Fibroblast of lung (primary cell): ENCODE measurements around the gene TGIF2. TPM values are rescaled to one million over a fixed set of nuclear protein-coding genes. Genes with fewer than 3 reads are reported as not detected.
"Not testable (repeated sequence)": the region's sequence is repeated elsewhere in the genome, so short reads cannot be mapped to it uniquely, and the experiment has no call there.

Experiments
- DNase-seq, 2 donors: peaks; one replicate each; pipeline versions ENCODE4 v3.0.0 to v3.0.0-alpha.2; 2010; ENCODE audit warnings: low read depth in 2 of 2
- H2AFZ ChIP-seq: 2 replicates; pipeline ENCODE4 v1.5.1; 2012; ENCODE audit warnings: low read length, control low read depth, inconsistent platforms
- H3K27ac ChIP-seq: 2 replicates; pipeline ENCODE4 v1.5.1; 2011; ENCODE audit warnings: low read length, control low read depth; ENCODE audit not compliant: insufficient read depth
- H3K27me3 ChIP-seq: 2 replicates; pipeline ENCODE4 v1.5.1; 2011; ENCODE audit warnings: mild to moderate bottlenecking, low read length; ENCODE audit not compliant: control insufficient read depth, insufficient read depth
- H3K36me3 ChIP-seq: 2 replicates; pipeline ENCODE4 v1.5.1; 2011; ENCODE audit warnings: low read length; ENCODE audit not compliant: control insufficient read depth, insufficient read depth
- H3K4me1 ChIP-seq: 2 replicates; pipeline ENCODE4 v1.5.1; 2011; ENCODE audit warnings: low read length; ENCODE audit not compliant: control insufficient read depth, insufficient read depth; ENCODE audit errors: extremely low read depth
- H3K4me2 ChIP-seq: 2 replicates; pipeline ENCODE4 v1.5.1; 2011; ENCODE audit warnings: low read length, control low read depth; ENCODE audit not compliant: insufficient read depth; ENCODE audit errors: extremely low read depth
- H3K4me3 ChIP-seq, 4 experiments: fragments of 200-600 bp in 1 of 4; sonication (generic) in 1 of 4; replicated peaks in 1 of 4; 2 replicates each; pipeline ENCODE4 v1.5.1; 2011 to 2016; ENCODE audit warnings: low read length in 4 of 4, low read depth in 3 of 4, mild to moderate bottlenecking in 3 of 4, control low read depth in 2 of 4, inconsistent platforms in 1 of 4, mixed read lengths in 1 of 4; ENCODE audit not compliant: insufficient read depth in 1 of 4; ENCODE audit errors: control extremely low read depth in 1 of 4
- H3K79me2 ChIP-seq: 2 replicates; pipeline ENCODE4 v1.5.1; 2012; ENCODE audit warnings: mild to moderate bottlenecking, low read length, inconsistent platforms; ENCODE audit not compliant: control insufficient read depth, insufficient read depth
- H3K9ac ChIP-seq: 2 replicates; pipeline ENCODE4 v1.5.1; 2011; ENCODE audit warnings: mild to moderate bottlenecking, low read length, control low read depth; ENCODE audit not compliant: insufficient read depth
- H3K9me3 ChIP-seq: 2 replicates; pipeline ENCODE4 v1.5.1; 2012; ENCODE audit warnings: low read depth, low read length; ENCODE audit not compliant: control insufficient read depth, insufficient read depth
- H4K20me1 ChIP-seq: 2 replicates; pipeline ENCODE4 v1.5.1; 2011; ENCODE audit warnings: low read length; ENCODE audit not compliant: control insufficient read depth, insufficient read depth; ENCODE audit errors: extremely low read depth
- EZH2 ChIP-seq: IDR thresholded peaks from 2 replicates; pipeline ENCODE4 v1.5.1; 2012; ENCODE audit warnings: low read length, control low read depth, mild to moderate bottlenecking; ENCODE audit errors: missing control alignments
- polyA plus RNA-seq, 2 donors: library from polyadenylated mRNA; depleted of rRNA in 1 of 2; stranded (reverse) in 1 of 2; unstranded in 1 of 2; fragments of >200 nt; gene quantifications; 2 replicates each; pipeline ENCODE4 v1.2.1, GENCODE V29; 2011 to 2012; ENCODE audit warnings: missing spikeins in 1 of 2
- total RNA-seq: library from RNA; depleted of rRNA; stranded (reverse); fragments of >200 nt; gene quantifications from 2 replicates; pipeline ENCODE4 v1.2.1, GENCODE V29; 2014
- TF ChIP-seq, protein P1 (sequence below), 2 donors: IDR thresholded peaks in 1 of 2; conservative IDR thresholded peaks in 1 of 2; 1 replicate in 1 of 2; 2 replicates in 1 of 2; pipeline ENCODE4 v1.5.1; 2011 to 2012; ENCODE audit warnings: low read length in 2 of 2, control low read depth in 1 of 2, inconsistent platforms in 1 of 2, low read depth in 1 of 2, mild to moderate bottlenecking in 1 of 2

Gene TGIF2
- total and polyA plus RNA-seq, 2 donors (not counting 1 experiment from before 2014, with no cell fraction given): 3.8 to 9.9 TPM

DNA sequence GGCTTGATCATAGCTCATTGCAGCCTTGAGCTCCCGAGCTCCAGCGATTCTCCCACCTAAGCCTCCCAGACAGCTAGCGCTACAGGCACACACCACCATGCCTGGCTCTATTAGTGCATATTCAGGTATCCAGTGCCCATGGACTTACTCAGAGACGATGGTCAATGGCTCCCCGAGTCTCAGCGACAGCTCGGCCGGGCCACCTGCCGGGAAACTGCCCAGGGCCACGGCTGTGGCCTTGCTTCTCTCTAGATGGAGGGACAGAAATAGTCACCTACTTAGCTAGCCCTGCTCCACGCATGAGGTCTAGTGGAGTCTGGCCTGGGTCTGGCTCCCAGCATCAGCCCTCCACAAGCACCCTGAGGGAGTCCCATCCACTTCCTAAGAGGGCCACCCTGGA, 60.9 kb downstream of the TGIF2 start:
- H3K36me3 ChIP-seq: no peaks in the 10 kb centered on the region
- no peaks in the 10 kb centered on the region for H3K79me2 ChIP-seq
- H3K4me3 ChIP-seq: no peak overlapping the region
- no peak for DNase-seq
- no peaks in the 10 kb centered on the region for H3K9me3 ChIP-seq
- H3K4me1 ChIP-seq: no peaks in the 10 kb centered on the region
- no peak overlapping the region for H3K4me2 ChIP-seq
- no peak overlapping the region for H3K27ac ChIP-seq
- H2AFZ ChIP-seq: no peak overlapping the region
- no peak for TF ChIP-seq EZH2
- TF ChIP-seq, protein P1, sequence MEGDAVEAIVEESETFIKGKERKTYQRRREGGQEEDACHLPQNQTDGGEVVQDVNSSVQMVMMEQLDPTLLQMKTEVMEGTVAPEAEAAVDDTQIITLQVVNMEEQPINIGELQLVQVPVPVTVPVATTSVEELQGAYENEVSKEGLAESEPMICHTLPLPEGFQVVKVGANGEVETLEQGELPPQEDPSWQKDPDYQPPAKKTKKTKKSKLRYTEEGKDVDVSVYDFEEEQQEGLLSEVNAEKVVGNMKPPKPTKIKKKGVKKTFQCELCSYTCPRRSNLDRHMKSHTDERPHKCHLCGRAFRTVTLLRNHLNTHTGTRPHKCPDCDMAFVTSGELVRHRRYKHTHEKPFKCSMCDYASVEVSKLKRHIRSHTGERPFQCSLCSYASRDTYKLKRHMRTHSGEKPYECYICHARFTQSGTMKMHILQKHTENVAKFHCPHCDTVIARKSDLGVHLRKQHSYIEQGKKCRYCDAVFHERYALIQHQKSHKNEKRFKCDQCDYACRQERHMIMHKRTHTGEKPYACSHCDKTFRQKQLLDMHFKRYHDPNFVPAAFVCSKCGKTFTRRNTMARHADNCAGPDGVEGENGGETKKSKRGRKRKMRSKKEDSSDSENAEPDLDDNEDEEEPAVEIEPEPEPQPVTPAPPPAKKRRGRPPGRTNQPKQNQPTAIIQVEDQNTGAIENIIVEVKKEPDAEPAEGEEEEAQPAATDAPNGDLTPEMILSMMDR (conservative IDR thresholded peaks at IDR 0.05 in 1 of 2, IDR thresholded peaks at IDR 0.05 in 1 of 2; ENCODE audit: low read depth in 1 of 2, low read length in 2 of 2): no peak
- no peak overlapping the region for H3K9ac ChIP-seq
- H4K20me1 ChIP-seq: no peaks in the 10 kb centered on the region
- H3K27me3 ChIP-seq: no peaks in the 10 kb centered on the region

DNA sequence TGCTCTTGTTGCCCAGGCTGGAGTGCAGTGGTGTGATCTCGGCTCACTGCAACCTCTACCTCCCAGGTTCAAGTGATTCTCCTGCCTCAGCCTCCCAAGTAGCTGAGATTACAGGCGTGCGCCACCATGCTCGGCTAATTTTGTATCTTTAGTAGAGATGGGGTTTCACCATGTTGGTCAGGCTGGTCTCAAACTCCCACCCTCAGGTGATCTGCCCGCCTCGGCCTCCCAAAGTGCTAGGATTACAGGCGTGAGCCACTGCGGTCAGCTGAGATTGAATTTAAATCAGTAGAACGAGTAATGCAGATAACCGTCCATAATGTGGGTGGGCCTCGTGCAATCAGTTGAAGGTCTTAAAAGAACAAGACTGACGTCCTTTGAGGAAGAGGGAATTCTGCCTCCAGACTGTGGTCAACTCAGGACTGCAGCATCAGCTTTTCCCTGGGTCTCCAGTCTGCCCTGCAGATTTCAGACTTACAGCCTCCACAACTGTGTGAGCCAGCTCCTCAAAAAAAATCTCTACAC, 65.5 kb downstream of the TGIF2 start:
- DNase-seq: not testable (repeated sequence)

DNA sequence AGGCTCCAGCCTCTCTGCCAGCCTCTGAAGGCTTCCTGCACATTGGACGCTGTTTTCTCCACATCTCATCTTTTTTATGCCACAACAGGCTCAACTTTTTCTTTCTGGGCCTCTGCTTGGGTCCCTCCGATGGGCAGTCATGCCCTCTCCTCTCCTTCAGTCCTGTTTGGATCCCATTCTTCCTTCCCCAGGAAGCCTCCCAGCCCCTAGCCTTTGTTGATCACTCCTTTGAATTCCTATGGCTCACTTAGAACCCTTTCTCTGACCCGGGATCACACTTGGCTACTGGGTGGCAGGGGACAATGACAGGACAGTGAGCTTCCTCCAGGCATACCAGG, 68.1 kb downstream of the TGIF2 start:
- H3K27ac ChIP-seq: no peak overlapping the region
- H3K27me3 ChIP-seq: no peaks in the 10 kb centered on the region
- no peaks in the 10 kb centered on the region for H3K79me2 ChIP-seq
- no peak for DNase-seq
- no peaks in the 10 kb centered on the region for H3K4me1 ChIP-seq
- H3K36me3 ChIP-seq: no peaks in the 10 kb centered on the region
- no peaks in the 10 kb centered on the region for H3K9me3 ChIP-seq
- no peak overlapping the region for H3K4me2 ChIP-seq
- no peak for TF ChIP-seq EZH2
- TF ChIP-seq, protein P1 (conservative IDR thresholded peaks at IDR 0.05 in 1 of 2, IDR thresholded peaks at IDR 0.05 in 1 of 2; ENCODE audit: low read depth in 1 of 2, low read length in 2 of 2): no peak
- H3K9ac ChIP-seq: no peak overlapping the region
- H2AFZ ChIP-seq: no peak overlapping the region
- H4K20me1 ChIP-seq: no peaks in the 10 kb centered on the region
- no peak overlapping the region for H3K4me3 ChIP-seq

More for the DNA sequence above, 65.5 kb downstream of the TGIF2 start:
- not testable (repeated sequence) for H4K20me1 ChIP-seq, H2AFZ ChIP-seq, H3K9ac ChIP-seq, H3K79me2 ChIP-seq, H3K4me1 ChIP-seq, H3K36me3 ChIP-seq, H3K4me3 ChIP-seq, H3K27me3 ChIP-seq, H3K9me3 ChIP-seq, H3K4me2 ChIP-seq, H3K27ac ChIP-seq
